K562 (cell line): ENCODE results near the gene SLC22A7. TPM values are rescaled to one million over a fixed set of nuclear protein-coding genes. Genes with fewer than 3 reads are reported as not detected.

ENCODE experiments used
- ATAC-seq: fragments of 200-7000 bp; cut with Tn5 transposase; 3 replicates; pipeline ENCODE4 v1.9.1; 2020; ENCODE audit warnings: moderate library complexity
- BruUV-seq: library from RNA; stranded (reverse); fragments of 400-500 nt; replicated peaks from 2 replicates; lab custom pipeline; 2021; lab: Mats Ljungman, UMichigan
- CTCF ChIA-PET: fragments of 300-600 bp; formaldehyde crosslinking; extraction: SDS; loops from one replicate; lab custom pipeline; 2021; ENCODE audit warnings: low intra/inter-chr PET ratio; lab: Yijun Ruan, JAX
- POLR2A ChIA-PET: fragments of 300-600, 350-650 bp; sonication (Branson Sonifier 250); formaldehyde crosslinking; extraction: SDS; loops from one replicate; lab custom pipeline; 2021; ENCODE audit warnings: antibody characterized with exemption, inconsistent platforms; lab: Yijun Ruan, JAX
- DNase-seq, 4 experiments: peaks; one replicate each; pipeline versions ENCODE4 v3.0.0 to v3.0.0-alpha.2; 2011 to 2018; ENCODE audit warnings: low spot score in 3 of 4, mixed read lengths in 3 of 4; ENCODE audit errors: extremely low read depth in 1 of 4
- FAIRE-seq: peaks from 2 replicates; lab custom pipeline; 2011; peaks lifted over from hg19 to GRCh38; lab: Jason Lieb, UNC
- H2AFZ ChIP-seq: 2 replicates; pipeline ENCODE4 v1.6.0; 2011; ENCODE audit warnings: low read depth, low read length, control low read depth, inconsistent platforms
- H3K27ac ChIP-seq: fragments of 200-600 bp; 3 replicates; pipeline ENCODE4 v1.8.0; 2011; ENCODE audit warnings: low read depth, mild to moderate bottlenecking, control low read depth, inconsistent platforms, low read length, moderate library complexity, mixed read lengths; ENCODE audit errors: extremely low read depth
- H3K27me3 ChIP-seq, 2 experiments: fragments of 300-600 bp in 1 of 2; 2 replicates in 1 of 2; 3 replicates in 1 of 2; pipeline versions ENCODE4 v1.6.0 to v1.8.0; 2011; ENCODE audit warnings: inconsistent platforms in 2 of 2, low read length in 2 of 2, mild to moderate bottlenecking in 1 of 2, mixed read lengths in 1 of 2, moderate library complexity in 1 of 2; ENCODE audit not compliant: control insufficient read depth in 2 of 2, insufficient read depth in 2 of 2
- H3K36me3 ChIP-seq: fragments of 300-600 bp; 3 replicates; pipeline ENCODE4 v1.8.0; 2011; ENCODE audit warnings: mild to moderate bottlenecking, low read length, inconsistent platforms; ENCODE audit not compliant: control insufficient read depth, insufficient read depth
- H3K4me1 ChIP-seq, 2 experiments: fragments of 200-600 bp in 1 of 2; replicated peaks in 1 of 2; 2 replicates in 1 of 2; 3 replicates in 1 of 2; pipeline versions ENCODE4 v1.5.1 to v1.8.0; 2011; ENCODE audit warnings: inconsistent platforms in 2 of 2, low read length in 2 of 2, mild to moderate bottlenecking in 1 of 2, mixed read lengths in 1 of 2, moderate library complexity in 1 of 2; ENCODE audit not compliant: control insufficient read depth in 2 of 2, insufficient read depth in 2 of 2
- H3K4me2 ChIP-seq: 2 replicates; pipeline ENCODE4 v1.6.1; 2011; ENCODE audit warnings: low read length, control low read depth, inconsistent platforms, mixed read lengths; ENCODE audit not compliant: insufficient read depth
- H3K4me3 ChIP-seq: fragments of 200-600 bp; sonication (generic), shearing (Covaris generic); 2 replicates; pipeline ENCODE4 v1.5.1; 2016; ENCODE audit warnings: control low read depth, inconsistent platforms
- H3K79me2 ChIP-seq: fragments of 200-600 bp; 3 replicates; pipeline ENCODE4 v1.8.0; 2011; ENCODE audit warnings: low read length, inconsistent platforms; ENCODE audit not compliant: control insufficient read depth, insufficient read depth
- H3K9ac ChIP-seq, 2 experiments: 2 replicates each; pipeline versions ENCODE4 v1.6.0 to v1.6.1; 2011; ENCODE audit warnings: low read depth in 2 of 2, low read length in 2 of 2, control low read depth in 1 of 2, inconsistent platforms in 1 of 2, mild to moderate bottlenecking in 1 of 2, mixed read lengths in 1 of 2; ENCODE audit not compliant: insufficient read depth in 1 of 2
- H3K9me1 ChIP-seq: one replicate; pipeline ENCODE4 v1.6.0; 2011; ENCODE audit warnings: inconsistent platforms, mild to moderate bottlenecking, low read length, moderate library complexity; ENCODE audit not compliant: control insufficient read depth, insufficient read depth
- H3K9me3 ChIP-seq: replicated peaks from 2 replicates; pipeline ENCODE4 v1.5.1; 2011; ENCODE audit warnings: low read depth, low read length, inconsistent platforms; ENCODE audit not compliant: control insufficient read depth, insufficient read depth
- H4K20me1 ChIP-seq: replicated peaks from 2 replicates; pipeline ENCODE4 v1.6.1; 2011; ENCODE audit warnings: low read length, inconsistent platforms, mixed read lengths; ENCODE audit not compliant: control insufficient read depth, insufficient read depth
- BCOR ChIP-seq: fragments of 450-650 bp; IDR thresholded peaks from 2 replicates; pipeline ENCODE4 v1.6.1; 2016
- CHD1 ChIP-seq: fragments of 200-600 bp; sonication (generic); IDR thresholded peaks from one replicate; pipeline ENCODE4 v1.6.1; 2012; ENCODE audit warnings: mild to moderate bottlenecking, moderate library complexity, low read length, inconsistent platforms
- DLX4 ChIP-seq: fragments of 250-450 bp; sonication (Bioruptor Pico); IDR thresholded peaks from 2 replicates; pipeline ENCODE4 v1.6.1; 2021; ENCODE audit warnings: mild to moderate bottlenecking
- HBP1 ChIP-seq: fragments of 450-650 bp; formaldehyde crosslinking; IDR thresholded peaks from 2 replicates; pipeline ENCODE4 v1.4.0; 2022; ENCODE audit warnings: missing genetic modification characterization
- KDM1A ChIP-seq, 2 experiments: fragments of 450-650 bp; IDR thresholded peaks; 2 replicates each; pipeline ENCODE4 v1.6.1; 2016; ENCODE audit warnings: mild to moderate bottlenecking in 2 of 2
- KHSRP ChIP-seq: fragments of 450-650 bp; IDR thresholded peaks from 2 replicates; pipeline ENCODE4 v1.6.1; 2017
- LEF1 ChIP-seq: fragments of 450-650 bp; IDR thresholded peaks from 2 replicates; pipeline ENCODE4 v1.6.1; 2016; ENCODE audit warnings: mild to moderate bottlenecking
- SNRNP70 ChIP-seq: fragments of 200-400 bp; formaldehyde crosslinking; optimal IDR thresholded peaks from 2 replicates; pipeline ENCODE3; 2017; ENCODE audit warnings: low read depth, low read length
- WGBS: fragments of 100-300 bp; shearing (Covaris generic); methylation state at CpG from one replicate; pipeline ENCODE4 v1.1.6; 2016; ENCODE audit warnings: low coverage, mixed read lengths; ENCODE audit not compliant: insufficient coverage; ENCODE audit errors: missing lambda C conversion rate; 5-methylcytosine and 5-hydroxymethylcytosine counted together
- in situ Hi-C: fragments of 300-500 bp; cut with MboI; formaldehyde crosslinking; loops from 4 replicates; pipeline ENCODE4 v1.15.0; 2018; ENCODE audit warnings: inconsistent platforms, mixed read lengths
- intact Hi-C: fragments of 100-400 bp; cut with micrococcal nuclease; formaldehyde crosslinking; loops from 2 replicates; pipeline ENCODE4 v1.14.2; 2022
- polyA plus RNA-seq, 8 experiments: library from polyadenylated mRNA; depleted of rRNA in 4 of 8; stranded (reverse) in 5 of 8; unstranded in 3 of 8; fragments of >200 nt; fragmentation: Nextera tagmentation in 2 of 8; fragmentation: Illumina TruSeq in 1 of 8; extraction: Ambion mirVana in 2 of 8; extraction: Trizol in 1 of 8; gene quantifications; 2 replicates each; pipeline versions ENCODE4 v1.2.1 to v1.2.3, GENCODE V29; 2011 to 2014; ENCODE audit warnings: inconsistent platforms in 1 of 8, missing spikeins in 1 of 8
- total RNA-seq, 7 experiments: library from RNA; depleted of rRNA in 6 of 7; stranded (reverse); fragments of >200 nt in 6 of 7; fragmentation: Illumina TruSeq in 2 of 7; extraction: Trizol in 2 of 7; gene quantifications; 2 replicates each; pipeline versions ENCODE4 v1.2.1 to v1.2.3, GENCODE V29; 2011 to 2021; ENCODE audit warnings: low replicate concordance in 1 of 7

The SLC22A7 gene
- total and polyA plus RNA-seq, 9 of the 15 experiments (the other 6 are each of a cell fraction or from before 2014, with no cell fraction given): not detected

DNA sequence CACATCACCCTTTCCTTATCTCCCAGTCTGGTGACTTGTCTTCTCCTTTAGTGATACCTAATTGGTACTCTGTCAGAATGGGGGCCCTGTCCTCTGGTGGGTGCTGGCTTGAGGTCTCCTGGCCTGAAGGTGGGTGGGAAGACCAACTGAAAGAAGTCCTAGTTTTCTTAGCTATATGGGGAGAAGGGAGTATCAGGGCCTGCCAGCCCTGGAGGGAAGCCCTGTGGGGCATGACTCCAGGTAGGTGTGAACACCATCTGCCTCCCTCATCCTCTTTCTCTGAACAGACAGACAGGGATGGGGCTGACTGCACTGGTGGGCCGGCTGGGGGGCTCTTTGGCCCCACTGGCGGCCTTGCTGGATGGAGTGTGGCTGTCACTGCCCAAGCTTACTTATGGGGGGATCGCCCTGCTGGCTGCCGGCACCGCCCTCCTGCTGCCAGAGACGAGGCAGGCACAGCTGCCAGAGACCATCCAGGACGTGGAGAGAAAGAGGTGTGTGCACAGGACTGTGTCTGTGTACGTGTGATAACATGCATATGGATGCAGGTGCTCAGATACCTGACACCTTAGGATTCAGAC, 5.8 kb downstream of the SLC22A7 start (continued):
- TF ChIP-seq HBP1 (CRISPR knock-in tag): no peak
- TF ChIP-seq KHSRP: no peak

- Histone ChIP-seq H3K36me3 (no peaks in the 10 kb centered on the region), H3K9me3 (no peaks in the 10 kb centered on the region), H3K27me3 (peaks cover 21 to 38% of the 10 kb centered on the region in 2 experiments; a peak in 4 of 5 replicates), H3K4me1 (peaks cover 7 to 20% of the 10 kb centered on the region in 2 experiments; a peak in 4 of 5 replicates), H3K4me2 (no peak overlapping the region), H3K9ac (no peak overlapping the region), H2AFZ (no peak overlapping the region), H3K27ac (no peak overlapping the region), H3K9me1 (peaks cover 2% of the 10 kb centered on the region), H4K20me1 (0 out of 2 replicates have a peak, but pooled peaks cover 7% of the 10 kb centered on the region), H3K4me3 (no peak overlapping the region), H3K79me2 (no peaks in the 10 kb centered on the region)
- WGBS: 30% methylated on average over 3 of the region's 3 CpGs
- intact Hi-C loops: no loop called here
- no TSS peak for BruUV-seq
- ATAC-seq: no peak
- CTCF ChIA-PET: no interaction called here
- in situ Hi-C loops: no loop called here
- no peak for DNase-seq
- TF ChIP-seq DLX4 (CRISPR knock-in tag) (no peak), KDM1A (IDR thresholded peaks at IDR 0.05) (peak in 1 of 2 experiments; percentile 8; a peak in 1 of 4 replicates), LEF1 (no peak), SNRNP70 (no peak), CHD1 (no peak), BCOR (no peak)
- FAIRE-seq: no peak
- POLR2A ChIA-PET: no interaction called here
Observed at GRCh38 chr6:43304361-43304760, 6.3 kb downstream of the SLC22A7 start.
